Nephron (organoid): ENCODE results near the gene TENM4.

ENCODE experiments used
- H3K27ac Mint-ChIP-seq, 3 experiments: 2 replicates each; pipeline ENCODE4 v1.8.0; 2020; ENCODE audit warnings: mixed read lengths in 3 of 3, mild to moderate bottlenecking in 2 of 3, moderate library complexity in 1 of 3
- H3K27me3 Mint-ChIP-seq: 2 replicates; pipeline ENCODE4 v1.8.0; 2021; ENCODE audit warnings: low read depth, mild to moderate bottlenecking, moderate library complexity, mixed read lengths
- H3K36me3 Mint-ChIP-seq: 2 replicates; pipeline ENCODE4 v1.8.0; 2020; ENCODE audit warnings: low read depth, mixed read lengths
- H3K4me1 Mint-ChIP-seq: 2 replicates; pipeline ENCODE4 v1.8.0; 2020; ENCODE audit warnings: mixed read lengths
- H3K4me3 Mint-ChIP-seq, 3 experiments: 2 replicates each; pipeline ENCODE4 v1.8.0; 2020; ENCODE audit warnings: mild to moderate bottlenecking in 3 of 3, mixed read lengths in 3 of 3, moderate library complexity in 2 of 3
- H3K9me3 Mint-ChIP-seq: 2 replicates; pipeline ENCODE4 v1.8.0; 2020; ENCODE audit warnings: mixed read lengths
- CTCF ChIP-seq, 3 experiments: fragments of 200-600 bp; sonication (generic); IDR thresholded peaks; one replicate each; pipeline ENCODE4 v1.5.0; 2021; ENCODE audit warnings: antibody characterized with exemption in 3 of 3; ENCODE audit not compliant: unreplicated experiment in 3 of 3

The TENM4 gene

GRCh38 chr11:78659326-78660270, 781.2 kb downstream of the TENM4 start:
- H3K27me3 Mint-ChIP-seq = no peaks in the 10 kb centered on the region
- H3K36me3 Mint-ChIP-seq = peaks cover 90% of the 10 kb centered on the region
- no peaks in the 10 kb centered on the region for H3K4me1 Mint-ChIP-seq

GRCh38 chr11:78657968-78658839, 782.6 kb downstream of the TENM4 start:
- no peak overlapping the region for H3K4me3 Mint-ChIP-seq
- no peaks in the 10 kb centered on the region for H3K9me3 Mint-ChIP-seq
- TF ChIP-seq CTCF (IDR thresholded peaks at IDR 0.05; ENCODE audit: unreplicated experiment in 3 of 3) = no peak
- H3K27me3 Mint-ChIP-seq = no peaks in the 10 kb centered on the region
- peaks cover 80% of the 10 kb centered on the region for H3K36me3 Mint-ChIP-seq
- H3K27ac Mint-ChIP-seq = no peak overlapping the region
- no peaks in the 10 kb centered on the region for H3K4me1 Mint-ChIP-seq

More at GRCh38 chr11:78659326-78660270, 781.2 kb downstream of the TENM4 start:
- Mint-ChIP-seq H3K9me3 (no peaks in the 10 kb centered on the region), H3K27ac (no peak overlapping the region), H3K4me3 (no peak overlapping the region)
- TF ChIP-seq CTCF (IDR thresholded peaks at IDR 0.05; ENCODE audit: unreplicated experiment in 3 of 3) = no peak

- Mint-ChIP-seq H3K27ac (no peak overlapping the region), H3K36me3 (peaks cover 72% of the 10 kb centered on the region), H3K27me3 (no peaks in the 10 kb centered on the region), H3K9me3 (no peaks in the 10 kb centered on the region), H3K4me1 (peaks cover 4% of the 10 kb centered on the region), H3K4me3 (no peak overlapping the region)
- no peak for TF ChIP-seq CTCF (IDR thresholded peaks at IDR 0.05; ENCODE audit: unreplicated experiment in 3 of 3)
These were observed 783.4 kb downstream of the TENM4 start for GRCh38 chr11:78657441-78657840.

- no peak overlapping the region for H3K27ac Mint-ChIP-seq
- H3K27me3 Mint-ChIP-seq = no peaks in the 10 kb centered on the region
- no peaks in the 10 kb centered on the region for H3K9me3 Mint-ChIP-seq
- TF ChIP-seq CTCF (IDR thresholded peaks at IDR 0.05; ENCODE audit: unreplicated experiment in 3 of 3) = no peak
- H3K4me3 Mint-ChIP-seq = no peak overlapping the region
- peaks cover 72% of the 10 kb centered on the region for H3K36me3 Mint-ChIP-seq
- H3K4me1 Mint-ChIP-seq = peaks cover 8% of the 10 kb centered on the region
These were observed 783.8 kb downstream of the TENM4 start for GRCh38 chr11:78656984-78657383.

- Mint-ChIP-seq H3K9me3 (no peaks in the 10 kb centered on the region), H3K36me3 (peaks cover 65% of the 10 kb centered on the region), H3K4me1 (peaks cover 12% of the 10 kb centered on the region), H3K27ac (no peak overlapping the region), H3K27me3 (no peaks in the 10 kb centered on the region), H3K4me3 (no peak overlapping the region)
- no peak for TF ChIP-seq CTCF (IDR thresholded peaks at IDR 0.05; ENCODE audit: unreplicated experiment in 3 of 3)
These were observed 784.5 kb downstream of the TENM4 start for GRCh38 chr11:78656327-78656726.
